A549 (cell line): ENCODE results near the gene CTXN1. TPM values are rescaled to one million over a fixed set of nuclear protein-coding genes. Genes with fewer than 3 reads are reported as not detected.

ENCODE experiments used
- ATAC-seq, 2 experiments: fragments of 200-7000 bp in 1 of 2; fragments of >200 bp in 1 of 2; cut with Nextera tagmentation in 1 of 2; cut with Tn5 transposase in 1 of 2; 3 replicates each; pipeline versions ENCODE4 v1.8.0 to v1.9.1; 2018 to 2020; ENCODE audit warnings: mild to moderate bottlenecking in 1 of 2, moderate library complexity in 1 of 2
- CTCF ChIA-PET: fragments of 300-600 bp; sonication (Branson Sonifier 250); formaldehyde crosslinking; extraction: SDS; loops from one replicate; lab custom pipeline; 2021; ENCODE audit warnings: antibody characterized with exemption, inconsistent platforms; lab: Yijun Ruan, JAX
- POLR2A ChIA-PET: fragments of 350-600 bp; formaldehyde crosslinking; extraction: SDS; loops from one replicate; lab custom pipeline; 2021; ENCODE audit warnings: antibody characterized with exemption, inconsistent platforms; lab: Yijun Ruan, JAX
- DNase-seq, 2 experiments: peaks; one replicate each; pipeline versions ENCODE4 v3.0.0 to v3.0.0-alpha.2; 2011 to 2016; ENCODE audit warnings: low read depth in 1 of 2, low spot score in 1 of 2
- FAIRE-seq: peaks from 2 replicates; lab custom pipeline; 2011; peaks lifted over from hg19 to GRCh38; lab: Jason Lieb, UNC
- H3K27ac ChIP-seq, 2 experiments: fragments of >200 bp; sonication (Bioruptor Twin); formaldehyde crosslinking; 3 replicates each; pipeline ENCODE4 v1.5.1; 2016 to 2017
- H3K4me1 ChIP-seq: fragments of >200 bp; sonication (Bioruptor Twin); formaldehyde crosslinking; 3 replicates; pipeline ENCODE4 v1.6.1; 2016
- H3K4me2 ChIP-seq: fragments of >200 bp; sonication (Bioruptor Twin); formaldehyde crosslinking; 3 replicates; pipeline ENCODE4 v1.6.1; 2016
- H3K4me3 ChIP-seq: fragments of >200 bp; sonication (Bioruptor Twin); formaldehyde crosslinking; 3 replicates; pipeline ENCODE4 v1.5.1; 2016
- H3K9me3 ChIP-seq: fragments of >200 bp; sonication (Bioruptor Twin); formaldehyde crosslinking; 3 replicates; pipeline ENCODE4 v1.6.1; 2016
- BCL3 ChIP-seq: fragments of >200 bp; sonication (Bioruptor Twin); formaldehyde crosslinking; IDR thresholded peaks from 3 replicates; pipeline ENCODE4 v1.6.1; 2016
- CBX2 ChIP-seq: fragments of 200-600 bp; sonication (generic); IDR thresholded peaks from 2 replicates; pipeline ENCODE4 v1.6.1; 2016; ENCODE audit warnings: low read depth, mild to moderate bottlenecking, borderline replicate concordance
- CEBPB ChIP-seq, 2 experiments: fragments of >200 bp in 1 of 2; sonication (Bioruptor Twin) in 1 of 2; formaldehyde crosslinking in 1 of 2; IDR thresholded peaks; 2 replicates each; pipeline ENCODE4 v1.6.1; 2012 to 2016
- CHD2 ChIP-seq: fragments of 150-350 bp; IDR thresholded peaks from 2 replicates; pipeline ENCODE4 v1.6.1; 2014; ENCODE audit warnings: low read length; ENCODE audit not compliant: partially characterized antibody
- CTCF ChIP-seq: fragments of >200 bp; sonication (Bioruptor Twin); formaldehyde crosslinking; IDR thresholded peaks from 3 replicates; pipeline ENCODE4 v1.5.1; 2016
- EP300 ChIP-seq, 2 experiments: fragments of >200 bp; sonication (Bioruptor Twin); formaldehyde crosslinking; IDR thresholded peaks; 2 replicates in 1 of 2; 3 replicates in 1 of 2; pipeline ENCODE4 v1.6.1; 2016 to 2017
- ESRRA ChIP-seq: fragments of 150-350 bp; IDR thresholded peaks from 2 replicates; pipeline ENCODE4 v1.6.1; 2014; ENCODE audit warnings: mild to moderate bottlenecking, low read length, borderline replicate concordance
- FOSB ChIP-seq: fragments of 250-450 bp; sonication (Bioruptor Pico); IDR thresholded peaks from 2 replicates; pipeline ENCODE4 v1.5.0; 2020; ENCODE audit warnings: mild to moderate bottlenecking, moderate library complexity
- HES2 ChIP-seq: fragments of >200 bp; sonication (Bioruptor Twin); formaldehyde crosslinking; IDR thresholded peaks from 2 replicates; pipeline ENCODE4 v1.6.1; 2016
- HOXB5 ChIP-seq: fragments of 250-450 bp; sonication (Bioruptor Pico); IDR thresholded peaks from 2 replicates; pipeline ENCODE4 v1.5.0; 2020; ENCODE audit warnings: mild to moderate bottlenecking, moderate library complexity
- KDM1A ChIP-seq: fragments of 200-600 bp; sonication (generic); IDR thresholded peaks from 2 replicates; pipeline ENCODE4 v1.6.1; 2016; ENCODE audit warnings: low read depth, mild to moderate bottlenecking
- KDM5A ChIP-seq: fragments of 200-600 bp; sonication (generic); IDR thresholded peaks from 2 replicates; pipeline ENCODE4 v1.6.1; 2016; ENCODE audit warnings: antibody characterized with exemption, mild to moderate bottlenecking
- MAFK ChIP-seq: fragments of 450-650 bp; IDR thresholded peaks from 2 replicates; pipeline ENCODE4 v1.6.1; 2014; ENCODE audit not compliant: partially characterized antibody
- MAX ChIP-seq: IDR thresholded peaks from 2 replicates; pipeline ENCODE4 v1.6.1; 2012
- NPAS2 ChIP-seq: fragments of 250-450 bp; sonication (Bioruptor Pico); IDR thresholded peaks from 2 replicates; pipeline ENCODE4 v1.8.0; 2022; ENCODE audit warnings: mild to moderate bottlenecking, moderate library complexity, borderline replicate concordance
- PBX3 ChIP-seq: IDR thresholded peaks from 2 replicates; pipeline ENCODE4 v1.6.1; 2012
- PHF8 ChIP-seq: fragments of 200-600 bp; sonication (generic); IDR thresholded peaks from 2 replicates; pipeline ENCODE4 v1.6.1; 2016; ENCODE audit warnings: low read depth, mild to moderate bottlenecking, antibody characterized with exemption, moderate library complexity, borderline replicate concordance
- POLR2A ChIP-seq: IDR thresholded peaks from 2 replicates; pipeline ENCODE4 v1.6.1; 2012; ENCODE audit warnings: mild to moderate bottlenecking, low read length
- REST ChIP-seq: fragments of 200-600 bp; sonication (generic); IDR thresholded peaks from 2 replicates; pipeline ENCODE4 v1.6.1; 2016; ENCODE audit warnings: antibody characterized with exemption, mild to moderate bottlenecking, moderate library complexity
- TP53 ChIP-seq: fragments of 250-450 bp; sonication (Bioruptor Pico); IDR thresholded peaks from 2 replicates; pipeline ENCODE4 v1.5.0; 2021; ENCODE audit warnings: mild to moderate bottlenecking, moderate library complexity
- ZFP36 ChIP-seq: fragments of 450-650 bp; IDR thresholded peaks from 2 replicates; pipeline ENCODE4 v1.6.1; 2014; ENCODE audit warnings: borderline replicate concordance; ENCODE audit not compliant: partially characterized antibody
- WGBS: methylation state at CpG from one replicate; pipeline ENCODE4 v1.1.6; 2017; ENCODE audit errors: missing lambda C conversion rate; 5-methylcytosine and 5-hydroxymethylcytosine counted together
- polyA plus RNA-seq, 4 experiments: library from polyadenylated mRNA; depleted of rRNA in 3 of 4; stranded (reverse); fragments of >200 nt; fragmentation: RNase III in 1 of 4; extraction: RNeasy Plus Mini Kit Qiagen cat#74134 plus additional on column Dnase treatment in 1 of 4; gene quantifications; 2 replicates in 3 of 4; 3 replicates in 1 of 4; pipeline ENCODE4 v1.2.3, GENCODE V29; 2011 to 2017

CTXN1 gene
- polyA plus RNA-seq, 2 of the 4 experiments (the other 2 are of a cell fraction), result 1.2 to 9.9 TPM

GRCh38 chr19:7903244-7904073 is 22.5 kb downstream of the CTXN1 start, which contains the start of gene MAP2K7 (continued):
- peak; percentile 58 for TF ChIP-seq CTCF
- TF ChIP-seq TP53, result no peak
- TF ChIP-seq KDM1A, result no peak
- TF ChIP-seq HOXB5 (CRISPR knock-in tag), result no peak
- TF ChIP-seq PBX3, result no peak

GRCh38 chr19:7902796-7903243 is 23.1 kb downstream of the CTXN1 start:
- CTCF ChIA-PET, result interaction anchor here (1.0 to 3.3 kb wide), 12 partner anchors 8 to 50 kb away, joined by 3 to 10 read pairs (median 4); partner anchors contain the start of gene LRRC8E
- TF ChIP-seq POLR2A, result no peak
- TF ChIP-seq MAFK, result no peak
- TF ChIP-seq EP300 (IDR thresholded peaks at IDR 0.05), result no peak
- no peak for TF ChIP-seq BCL3
- no peak for TF ChIP-seq HOXB5 (CRISPR knock-in tag)
- TF ChIP-seq, all 56 proteins: peak for 0
- peak in 1 of 2 experiments; percentile 6; a peak in 2 of 6 replicates for ATAC-seq
- Histone ChIP-seq H3K9me3 (no peaks in the 10 kb centered on the region), H3K4me2 (peak overlapping the region; percentile 77), H3K4me1 (peaks cover 8% of the 10 kb centered on the region), H3K4me3 (peak overlapping the region; percentile 59), H3K27ac (peak overlapping the region; percentile 90 to 97)
- 27% methylated on average over 8 of the region's 20 CpGs for WGBS
- DNase-seq, result no peak
- FAIRE-seq, result no peak
- POLR2A ChIA-PET, result interaction anchor here (0.6 to 2.5 kb wide), 9 partner anchors 9 to 380 kb away, joined by 3 to 17 read pairs (median 4); partner anchors contain the start of genes LRRC8E, MCOLN1, SNAPC2 and TGFBR3L

GRCh38 chr19:7901337-7901736 is 24.6 kb downstream of the CTXN1 start:
- no peak overlapping the region for H3K4me3 ChIP-seq
- H3K9me3 ChIP-seq, result no peaks in the 10 kb centered on the region
- H3K4me2 ChIP-seq, result no peak overlapping the region
- 88% methylated on average over 7 of the region's 7 CpGs for WGBS
- TF ChIP-seq HES2 (no peak), NPAS2 (CRISPR knock-in tag) (no peak), PHF8 (no peak), FOSB (CRISPR knock-in tag) (no peak), ESRRA (no peak), CEBPB (IDR thresholded peaks at IDR 0.05) (no peak), CBX2 (no peak), CHD2 (no peak), EP300 (IDR thresholded peaks at IDR 0.05) (no peak), ZFP36 (no peak), MAX (no peak), REST (no peak), KDM5A (no peak)
- no peak for ATAC-seq
- DNase-seq, result no peak
- H3K27ac ChIP-seq, result no peak overlapping the region
- no peak for FAIRE-seq
- H3K4me1 ChIP-seq, result peaks cover 8% of the 10 kb centered on the region
- POLR2A ChIA-PET, result interaction anchor here (1.8 kb wide), 1 partner anchor 8 kb away, joined by 4 read pairs; no protein-coding TSS in a partner anchor
- CTCF ChIA-PET, result interaction anchor here (1.3 to 3.3 kb wide), 5 partner anchors 13 to 48 kb away, joined by 3 to 13 read pairs (median 9); partner anchors contain the start of gene LRRC8E
